Stimulated activated CD4-positive, alpha-beta T cell treated with anti-CD3 and anti-CD28 coated beads, Interleukin-4, amount 100 ng/mL, for 24 hours (primary cell): ENCODE data around the gene PRR12.

ENCODE experiments used
- DNase-seq: peaks from one replicate; pipeline ENCODE4 v3.0.0-alpha.2; 2020

The PRR12 gene

DNA sequence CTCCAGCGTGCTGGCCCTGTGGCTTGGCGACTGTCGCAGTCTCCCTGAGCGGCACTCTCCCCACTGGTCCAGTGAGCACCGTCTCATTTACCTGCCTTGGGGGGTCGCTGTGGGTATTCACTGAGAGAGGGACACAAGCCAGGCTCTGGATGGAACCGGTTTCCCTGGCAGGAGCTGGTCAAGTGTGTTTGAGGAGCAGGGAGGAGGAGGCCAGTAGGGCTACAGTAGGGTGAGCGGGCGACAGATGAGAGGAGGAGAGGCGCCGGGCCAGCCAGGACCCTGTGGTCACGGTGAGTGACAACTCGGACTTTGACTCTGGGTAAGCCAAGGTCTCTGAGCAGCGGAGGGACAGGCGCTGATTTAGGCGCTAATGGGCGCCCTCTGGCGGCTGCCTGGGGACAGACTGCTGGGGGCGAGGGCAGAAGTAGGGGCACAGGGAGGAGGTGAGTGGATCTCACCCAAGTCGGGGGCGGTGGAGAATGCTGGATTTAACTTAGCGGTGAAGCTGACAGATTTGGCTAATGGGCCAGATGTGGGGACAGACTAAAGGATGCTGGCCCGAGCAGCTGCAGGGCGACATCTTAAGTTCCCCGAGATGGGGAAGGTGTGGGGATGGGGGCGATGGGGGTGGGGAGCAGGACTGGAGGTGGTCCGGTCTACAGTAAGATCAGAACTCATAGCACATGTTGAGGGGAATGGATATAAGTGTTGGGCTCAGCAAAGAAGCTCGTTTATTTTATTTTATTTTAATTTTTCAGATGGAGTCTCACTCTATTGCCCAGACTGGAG is 81.3 kb downstream of the PRR12 start:
- DNase-seq: peak; percentile 81
